Fibroblast of mammary gland (primary cell): ENCODE measurements around the gene TSHZ2.

Experiments used
- DNase-seq: peaks from one replicate; pipeline ENCODE4 v3.0.0-alpha.2; 2010; ENCODE audit warnings: low read depth
- H3K4me3 ChIP-seq: 2 replicates; pipeline ENCODE4 v1.5.1; 2011; ENCODE audit warnings: low read depth, mild to moderate bottlenecking, low read length, moderate library complexity; ENCODE audit not compliant: control insufficient read depth
- TF ChIP-seq, protein P1 (sequence below): conservative IDR thresholded peaks from 2 replicates; pipeline ENCODE4 v1.5.1; 2011; ENCODE audit warnings: low read depth, low read length, inconsistent platforms; ENCODE audit not compliant: control insufficient read depth, insufficient read depth

Gene TSHZ2

DNA sequence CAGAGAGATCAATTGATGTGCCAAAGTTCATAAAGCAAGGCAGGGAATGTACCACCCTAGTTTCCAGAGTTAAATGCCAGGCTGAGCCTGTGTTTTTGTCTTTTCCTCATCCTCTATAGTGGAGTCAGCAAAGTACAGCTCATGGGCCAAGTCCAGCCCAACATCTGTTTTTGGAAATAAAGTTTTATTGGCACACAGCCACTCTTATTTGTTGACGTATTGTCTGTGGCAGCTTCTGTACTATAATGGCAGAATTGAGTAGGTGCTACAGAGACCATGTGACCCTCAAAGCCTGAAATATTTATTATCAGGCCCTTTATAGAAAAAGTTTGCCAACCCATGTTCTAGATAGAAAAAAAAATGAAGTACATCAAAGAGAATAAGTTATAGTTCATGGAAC lies 187.0 kb downstream of the TSHZ2 start:
- TF ChIP-seq, protein P1, sequence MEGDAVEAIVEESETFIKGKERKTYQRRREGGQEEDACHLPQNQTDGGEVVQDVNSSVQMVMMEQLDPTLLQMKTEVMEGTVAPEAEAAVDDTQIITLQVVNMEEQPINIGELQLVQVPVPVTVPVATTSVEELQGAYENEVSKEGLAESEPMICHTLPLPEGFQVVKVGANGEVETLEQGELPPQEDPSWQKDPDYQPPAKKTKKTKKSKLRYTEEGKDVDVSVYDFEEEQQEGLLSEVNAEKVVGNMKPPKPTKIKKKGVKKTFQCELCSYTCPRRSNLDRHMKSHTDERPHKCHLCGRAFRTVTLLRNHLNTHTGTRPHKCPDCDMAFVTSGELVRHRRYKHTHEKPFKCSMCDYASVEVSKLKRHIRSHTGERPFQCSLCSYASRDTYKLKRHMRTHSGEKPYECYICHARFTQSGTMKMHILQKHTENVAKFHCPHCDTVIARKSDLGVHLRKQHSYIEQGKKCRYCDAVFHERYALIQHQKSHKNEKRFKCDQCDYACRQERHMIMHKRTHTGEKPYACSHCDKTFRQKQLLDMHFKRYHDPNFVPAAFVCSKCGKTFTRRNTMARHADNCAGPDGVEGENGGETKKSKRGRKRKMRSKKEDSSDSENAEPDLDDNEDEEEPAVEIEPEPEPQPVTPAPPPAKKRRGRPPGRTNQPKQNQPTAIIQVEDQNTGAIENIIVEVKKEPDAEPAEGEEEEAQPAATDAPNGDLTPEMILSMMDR: no peak
- DNase-seq: peak; percentile 42
- no peak overlapping the region for H3K4me3 ChIP-seq

- H3K4me3 ChIP-seq: no peak overlapping the region
- no peak for DNase-seq
- TF ChIP-seq, protein P1: no peak
Observed at GRCh38 chr20:53161073-53161472, 188.9 kb downstream of the TSHZ2 start.

DNA sequence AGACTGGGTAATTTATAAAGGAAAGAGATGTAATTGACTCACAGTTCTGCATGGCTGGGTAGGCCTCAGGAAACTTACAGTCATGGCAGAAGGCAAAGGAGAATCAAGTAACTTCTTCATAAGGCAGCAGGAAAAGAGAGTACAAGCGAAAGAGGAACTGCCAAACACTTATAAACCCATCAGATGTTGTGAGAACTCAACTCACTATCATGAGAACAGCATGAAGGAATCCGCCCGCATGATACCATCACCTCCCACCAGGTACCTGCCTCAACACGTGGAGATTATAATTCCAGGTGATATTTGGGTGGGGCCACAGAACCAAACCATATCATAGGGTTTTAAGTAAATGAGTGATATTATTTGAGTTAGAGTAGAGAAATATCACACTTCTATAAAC lies 189.3 kb downstream of the TSHZ2 start:
- TF ChIP-seq, protein P1: no peak
- H3K4me3 ChIP-seq: no peak overlapping the region
- no peak for DNase-seq

DNA sequence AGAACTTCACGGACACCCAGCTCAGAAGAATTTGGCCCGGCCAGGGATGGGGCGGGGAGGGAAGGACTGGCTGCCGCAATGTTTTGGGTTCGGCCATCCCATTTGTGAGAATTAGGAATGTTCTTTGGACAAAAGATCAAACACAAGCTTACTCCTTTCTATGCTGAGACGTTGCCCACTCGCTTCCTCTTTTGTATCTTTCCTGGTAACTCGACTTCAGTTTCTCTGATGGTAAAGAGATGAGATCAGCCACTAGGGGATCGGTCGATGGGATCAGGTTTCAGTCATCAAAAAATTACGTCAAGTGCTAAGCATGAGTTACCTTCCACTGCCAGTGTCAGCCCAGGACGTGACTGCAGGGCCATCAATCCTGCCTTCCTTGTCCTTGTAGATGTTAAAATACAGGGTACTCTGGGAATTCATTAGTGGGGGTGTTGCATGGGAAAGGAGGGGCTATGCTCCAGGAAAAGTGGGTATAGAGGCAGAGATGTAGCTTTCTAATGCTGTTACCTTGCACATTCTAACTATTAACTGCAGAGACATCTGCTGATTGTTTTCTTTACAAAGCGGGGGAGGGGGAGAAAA lies 190.2 kb downstream of the TSHZ2 start:
- TF ChIP-seq, protein P1: peak; percentile 33

GRCh38 chr20:53163486-53163885 lies 191.3 kb downstream of the TSHZ2 start:
- H3K4me3 ChIP-seq: no peak overlapping the region
- DNase-seq: peak; percentile 98
- TF ChIP-seq, protein P1: no peak

More for the DNA sequence above, 190.2 kb downstream of the TSHZ2 start:
- DNase-seq: peak; percentile 93
- peak overlapping the region; percentile 27 for H3K4me3 ChIP-seq

- TF ChIP-seq, protein P1: no peak
- H3K4me3 ChIP-seq: no peak overlapping the region
- DNase-seq: no peak
Observed at GRCh38 chr20:53164072-53164471, 191.9 kb downstream of the TSHZ2 start.

GRCh38 chr20:53165452-53165851 lies 193.3 kb downstream of the TSHZ2 start:
- H3K4me3 ChIP-seq: no peak overlapping the region
- DNase-seq: no peak
- TF ChIP-seq, protein P1: no peak
